Occipital lobe (tissue), 2 donors: ENCODE results near the gene NCBP2. TPM values are rescaled to one million over a fixed set of nuclear protein-coding genes. Genes with fewer than 3 reads are reported as not detected.

Experiments used
- DNase-seq: peaks from one replicate; lab custom pipeline; 2025; lab: John Stamatoyannopoulos, UW
- total RNA-seq: library from RNA; depleted of rRNA; stranded (reverse); fragments of >200 nt; gene quantifications from one replicate; pipeline ENCODE4 v1.2.3, GENCODE V29; 2014

Gene NCBP2
- 80.8 TPM for total RNA-seq

DNA sequence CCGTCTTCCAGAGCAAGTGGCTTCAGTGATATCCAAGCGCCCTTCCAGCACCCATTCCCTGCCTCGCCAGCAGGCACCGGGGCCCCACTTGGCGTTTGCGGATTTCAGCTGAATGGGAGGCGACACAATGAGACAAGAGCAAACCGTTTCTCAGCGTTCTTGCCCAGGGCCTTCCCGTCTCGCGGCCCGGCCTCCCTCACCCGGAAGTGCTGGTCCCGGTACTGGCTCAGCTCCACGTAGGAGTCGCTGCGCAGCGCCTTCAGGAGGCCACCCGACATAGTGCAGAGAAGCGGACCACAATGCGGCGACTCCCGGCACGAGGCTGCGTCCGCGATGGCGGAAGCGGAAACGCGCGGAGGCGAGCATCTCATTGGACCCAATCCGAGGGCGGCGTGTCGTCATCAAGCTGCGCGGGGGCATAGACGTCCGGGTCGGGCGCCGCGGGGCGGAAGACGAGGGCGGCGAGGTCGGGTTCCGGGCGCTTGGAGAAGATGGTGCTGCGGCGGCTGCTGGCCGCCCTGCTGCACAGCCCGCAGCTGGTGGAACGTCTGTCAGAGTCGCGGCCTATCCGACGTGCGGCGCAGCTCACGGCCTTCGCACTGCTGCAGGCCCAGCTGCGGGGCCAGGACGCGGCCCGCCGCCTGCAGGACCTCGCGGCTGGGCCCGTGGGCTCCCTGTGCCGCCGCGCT, at the start of gene NCBP2:
Gene NCBP2, minus strand, starts transcription at position 303 of the 689 bp plus-strand sequence. Its CDS starts 25 bp downstream, at position 278.
- peak; percentile 95 for DNase-seq

DNA sequence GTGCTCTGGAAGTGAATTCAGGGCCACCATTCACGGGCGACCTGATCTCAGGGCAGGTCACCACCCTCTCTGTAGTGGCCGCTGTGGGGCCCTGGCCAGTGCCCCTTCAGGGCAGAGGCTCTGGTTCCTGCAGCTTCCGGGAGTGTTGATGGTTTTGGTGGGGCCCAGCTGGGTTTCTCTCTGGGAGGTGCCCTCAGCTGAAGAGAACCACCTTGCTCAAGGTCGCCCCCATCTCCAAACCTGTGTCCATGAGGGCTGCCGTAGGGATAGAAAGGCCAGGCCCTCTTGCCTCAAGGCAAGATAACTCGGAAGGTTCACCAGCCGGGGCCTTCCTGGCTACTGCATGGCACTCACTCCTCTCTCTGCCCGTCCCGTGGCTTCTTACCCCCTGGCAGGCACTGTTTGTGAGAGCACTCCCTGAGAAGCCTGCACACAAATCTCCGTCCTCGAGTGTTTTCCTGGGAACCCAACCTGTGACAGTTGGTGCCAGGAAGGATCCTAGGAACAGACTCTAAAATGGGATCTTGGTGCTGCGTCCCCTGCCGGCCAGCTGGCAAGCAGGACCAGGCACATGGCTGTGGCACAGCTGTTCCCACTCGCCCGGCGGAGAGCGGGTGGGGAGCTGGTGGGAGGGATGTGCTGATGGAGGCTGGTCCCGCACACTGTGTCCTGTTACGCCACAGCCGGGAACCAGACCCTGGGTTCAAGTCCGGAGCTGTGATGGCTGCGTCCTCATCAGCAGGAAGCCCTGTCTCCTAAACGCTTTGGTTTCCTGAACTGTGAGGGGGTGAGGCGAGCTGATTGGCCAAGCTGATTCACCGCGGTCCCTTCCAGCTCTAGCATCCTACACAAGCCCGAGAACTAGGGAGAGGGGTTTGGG, 49.5 kb upstream of the NCBP2 start:
- DNase-seq: peak; percentile 73

DNA sequence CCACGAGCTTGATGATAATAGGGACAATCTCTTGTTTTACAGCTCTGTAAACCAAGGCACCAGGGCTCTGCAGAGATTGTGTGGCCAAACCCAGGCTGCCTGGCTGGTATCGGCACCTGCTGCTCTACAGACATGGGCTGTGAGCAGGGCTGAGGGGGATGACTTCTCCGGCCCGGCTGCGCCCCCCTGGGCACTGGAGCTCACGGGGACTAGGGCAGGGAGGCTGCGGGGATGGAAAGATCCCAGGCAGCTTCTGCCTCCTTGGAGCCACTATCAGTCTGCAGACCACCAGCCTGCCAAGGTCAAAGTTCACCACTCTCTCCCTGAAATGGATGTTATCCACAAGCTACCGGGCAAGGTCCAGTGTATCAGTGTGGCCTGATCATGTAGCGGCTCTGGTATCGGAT, 48.3 kb upstream of the NCBP2 start:
- no peak for DNase-seq

DNA sequence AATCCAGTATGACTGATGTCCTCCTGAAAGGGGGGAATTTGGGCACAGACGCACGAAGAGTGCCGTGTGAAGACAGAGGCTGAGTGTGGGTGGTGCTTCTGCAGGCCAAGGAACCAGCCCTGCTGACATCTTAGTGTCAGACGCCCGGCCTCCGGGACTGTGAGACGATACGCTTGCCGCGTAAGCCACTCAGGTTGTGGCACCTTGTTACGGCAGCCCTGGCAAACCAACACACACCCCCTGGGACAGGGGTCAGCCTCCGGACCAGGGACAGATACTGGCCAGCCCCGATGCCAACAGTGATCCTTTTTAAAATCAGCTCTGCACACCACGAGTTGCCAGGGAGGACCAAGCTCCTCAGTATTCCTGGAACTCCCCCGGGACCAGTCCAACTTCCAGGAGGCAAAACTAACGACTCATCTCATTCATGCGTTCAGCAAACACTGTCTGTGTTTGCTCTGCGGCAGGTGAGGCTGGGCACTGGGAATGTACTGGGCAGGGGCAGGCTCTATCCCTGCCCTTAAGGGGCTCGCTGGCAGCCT, 47.5 kb upstream of the NCBP2 start:
- DNase-seq: no peak

DNA sequence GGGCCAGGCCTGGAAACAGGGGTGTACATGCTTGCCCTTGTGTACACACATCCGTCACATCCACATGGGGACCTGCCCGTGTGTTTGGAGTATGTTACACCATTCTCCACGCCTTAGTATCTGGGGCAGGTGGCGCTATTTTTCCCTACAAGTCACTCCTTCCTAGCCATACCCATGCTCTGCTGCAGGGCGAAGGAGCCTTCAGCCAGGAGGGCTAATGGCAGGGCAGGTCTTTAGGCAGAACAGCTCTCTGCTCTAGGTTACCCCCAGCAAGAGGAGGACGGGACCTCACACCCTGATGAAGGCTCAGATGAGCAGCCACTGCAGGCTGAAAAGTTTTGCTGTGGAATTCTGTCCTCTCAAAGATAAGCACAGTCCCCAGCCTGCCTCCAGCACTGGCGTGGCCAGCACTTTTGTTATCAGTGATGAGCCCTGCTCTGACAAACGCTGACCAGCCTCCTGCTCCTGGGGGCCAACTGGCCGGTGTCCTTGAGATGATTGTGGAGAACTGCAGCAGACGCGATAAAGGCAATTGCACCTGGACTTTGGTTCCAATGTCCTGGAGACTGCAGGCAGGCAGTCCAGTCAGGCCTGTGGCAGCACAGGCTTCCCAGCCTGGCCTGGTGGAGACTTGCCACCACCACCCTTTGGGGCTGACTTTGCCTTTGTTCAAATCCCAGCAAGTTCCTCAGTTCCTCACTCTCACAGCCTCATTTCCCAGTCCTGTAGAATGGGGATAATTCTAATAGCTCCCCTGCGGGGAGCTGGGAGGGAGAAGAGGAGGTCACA, 46.1 kb upstream of the NCBP2 start:
- no peak for DNase-seq

DNA sequence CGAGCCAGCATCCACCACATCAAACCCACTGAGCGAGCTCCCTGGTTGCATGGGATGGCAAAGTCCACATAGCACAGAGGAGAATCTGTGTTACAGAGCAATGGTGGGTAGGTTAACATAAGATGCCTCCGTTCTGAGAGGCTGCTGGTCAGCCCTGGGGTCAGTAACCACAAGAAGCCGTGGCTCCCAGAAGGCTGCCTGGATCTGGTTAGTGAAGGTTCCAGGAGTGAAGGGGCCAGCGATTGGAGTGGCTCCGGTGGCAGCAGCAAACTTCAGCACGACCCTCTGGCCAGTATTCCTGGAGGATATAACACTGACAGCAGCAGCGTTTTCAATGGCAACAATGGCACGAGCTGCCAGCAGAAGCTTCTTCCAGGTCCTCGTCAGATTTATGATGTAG, 44.7 kb upstream of the NCBP2 start:
- DNase-seq: no peak

DNA sequence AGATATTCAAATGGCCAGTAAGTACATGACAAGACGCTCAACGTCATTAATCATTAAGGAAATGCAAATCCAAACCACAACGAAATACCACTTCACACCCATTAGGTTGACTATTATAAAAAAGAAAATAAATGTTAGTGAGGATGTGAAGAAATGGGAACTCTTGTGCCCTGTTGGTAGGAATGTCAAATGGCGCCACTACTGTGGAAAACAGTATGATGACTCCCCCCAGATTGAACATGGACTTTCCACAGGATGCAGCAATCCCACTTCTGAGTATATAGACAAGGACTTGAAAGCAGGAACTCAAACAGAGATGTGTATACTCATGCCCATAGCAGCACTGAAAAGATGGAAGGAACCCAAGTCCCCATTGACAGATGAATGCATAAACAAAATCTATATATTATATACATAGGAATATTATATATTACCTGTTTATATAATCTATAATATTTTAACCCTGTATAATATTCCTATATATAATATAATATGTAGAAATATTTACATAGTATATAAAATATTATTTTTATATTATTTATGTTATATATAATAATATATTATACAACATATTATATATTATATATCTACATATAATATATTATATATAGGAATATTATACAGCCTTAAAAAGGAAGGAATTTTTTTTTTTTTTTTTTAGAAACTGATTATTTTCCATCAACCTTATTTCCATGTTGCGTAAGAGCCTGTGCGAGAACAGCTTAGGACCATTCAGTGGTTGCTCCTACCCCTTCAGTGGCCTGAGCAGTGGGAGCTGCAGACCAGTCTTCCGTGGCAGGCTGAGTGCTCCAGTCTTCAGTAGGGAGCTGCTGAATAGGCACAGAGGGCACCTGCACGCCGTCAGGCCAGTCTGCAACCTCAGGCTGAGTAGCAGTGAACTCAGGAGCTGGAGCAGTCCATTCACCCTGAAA, 43.9 kb upstream of the NCBP2 start:
- DNase-seq: no peak

DNA sequence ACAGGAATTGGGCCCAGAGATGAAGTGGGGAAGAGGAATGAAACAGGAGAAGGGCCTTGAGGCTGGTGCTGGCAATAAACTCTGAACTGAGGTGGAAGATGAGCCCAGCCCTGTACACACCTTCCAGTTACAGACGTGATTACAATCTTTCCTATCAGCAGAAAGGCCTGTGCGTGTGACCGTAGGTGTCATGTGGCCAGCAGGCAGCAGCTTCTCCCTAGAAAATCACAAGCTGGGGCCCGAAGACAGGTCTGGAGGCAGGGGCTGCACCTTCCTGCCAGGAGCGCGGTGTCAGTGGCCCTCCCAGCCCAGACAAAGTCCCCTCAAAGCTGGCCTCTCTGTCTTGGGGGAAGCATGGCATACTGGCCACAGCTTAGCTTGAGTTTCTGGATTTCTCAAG, 43.0 kb upstream of the NCBP2 start:
- DNase-seq: no peak

DNA sequence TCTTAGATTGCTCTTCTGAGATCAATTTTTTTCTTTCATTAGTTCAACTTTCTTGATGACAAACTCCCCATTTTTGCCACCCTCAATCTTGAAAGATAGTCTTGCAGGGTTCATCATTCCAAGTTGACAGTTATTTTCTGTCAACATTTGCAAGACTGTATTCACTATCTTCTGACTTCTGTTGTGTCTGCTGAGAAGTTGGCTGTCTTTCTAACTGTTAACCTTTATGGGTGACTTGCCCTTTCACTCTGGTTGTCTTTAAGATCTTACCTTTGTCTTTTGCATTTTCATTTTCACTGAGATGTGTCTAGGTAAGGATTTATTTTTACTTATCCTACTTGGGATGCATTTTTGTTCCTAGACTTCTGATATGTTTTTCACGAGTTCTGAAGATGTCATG, 40.9 kb upstream of the NCBP2 start:
- no peak for DNase-seq

DNA sequence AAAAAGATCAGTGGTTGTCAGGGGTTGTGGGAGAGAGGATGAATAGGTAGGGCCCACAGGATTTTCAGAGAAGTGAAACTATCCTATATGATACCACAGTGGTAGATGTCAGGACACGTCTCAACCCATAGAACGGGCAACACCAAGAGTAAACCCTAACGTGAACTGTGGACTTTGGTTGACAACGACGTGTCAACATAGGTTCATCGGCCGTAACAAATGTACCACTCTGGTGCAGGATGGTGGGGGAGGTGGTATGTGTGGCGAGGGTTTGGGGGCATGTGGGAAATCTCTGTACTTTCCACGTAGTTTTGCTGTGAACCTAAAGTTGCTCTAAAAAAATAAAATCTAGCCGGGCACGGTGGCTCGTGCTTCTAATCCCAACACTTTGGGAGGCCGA, 39.3 kb upstream of the NCBP2 start:
- DNase-seq: no peak

DNA sequence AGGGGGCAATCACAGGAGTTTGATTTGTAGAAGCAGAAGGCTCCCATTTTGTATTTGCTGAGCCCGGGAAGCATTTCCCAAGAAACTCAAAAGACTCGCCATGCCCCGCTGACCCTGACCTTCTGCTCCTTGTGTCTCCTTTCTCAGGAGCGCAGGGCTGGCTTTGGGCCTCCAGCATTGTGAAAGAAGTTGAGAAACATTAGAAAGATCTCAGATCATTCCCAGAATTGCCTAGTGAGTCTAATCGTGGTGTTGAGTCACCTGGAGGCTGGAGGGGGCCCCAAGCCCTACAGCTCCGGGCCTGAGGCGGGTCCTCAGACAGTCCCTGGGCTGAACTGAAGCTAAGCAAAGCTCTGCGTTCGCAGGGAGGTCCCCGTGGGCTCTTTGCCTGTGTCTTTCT, 37.2 kb upstream of the NCBP2 start:
- DNase-seq: no peak

DNA sequence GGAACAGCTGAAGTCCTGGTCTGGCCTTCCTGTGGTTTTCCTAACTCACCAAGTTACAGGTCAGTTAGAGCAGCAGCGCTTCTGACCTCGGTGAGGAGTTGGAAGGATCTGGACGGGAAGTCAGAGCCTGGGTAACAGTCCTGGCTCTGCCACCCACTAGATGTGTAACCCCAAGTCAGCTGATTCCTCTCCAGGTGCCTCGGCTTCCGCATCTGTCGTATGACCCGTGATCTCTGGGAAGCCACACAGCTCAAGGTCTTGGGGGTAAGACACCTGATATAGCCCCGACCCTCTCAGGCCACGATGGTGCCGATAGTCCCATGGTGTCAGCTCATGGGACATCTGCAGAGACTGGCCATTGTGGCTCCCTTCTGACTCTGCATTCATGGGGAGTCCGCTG, 34.6 kb upstream of the NCBP2 start:
- DNase-seq: no peak

DNA sequence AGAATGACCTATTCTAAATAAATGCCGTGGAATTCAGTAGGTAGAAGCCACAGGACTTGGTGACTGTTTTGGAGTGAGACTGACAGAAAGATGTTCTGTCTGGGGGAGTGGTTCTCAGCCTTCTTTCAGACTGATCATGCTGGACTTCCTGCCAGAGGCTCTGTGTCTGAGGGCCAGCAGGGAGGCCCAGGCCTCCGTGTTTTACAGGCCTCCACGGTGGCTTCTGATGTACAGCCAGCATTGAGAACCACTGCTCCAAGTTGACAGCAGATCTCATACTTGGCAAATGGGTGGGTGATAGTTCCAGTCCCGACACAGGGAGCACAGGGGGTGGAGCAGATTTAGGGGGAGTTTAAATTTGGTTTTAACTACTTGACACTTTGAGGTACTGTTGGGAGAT, 33.0 kb upstream of the NCBP2 start:
- no peak for DNase-seq

DNA sequence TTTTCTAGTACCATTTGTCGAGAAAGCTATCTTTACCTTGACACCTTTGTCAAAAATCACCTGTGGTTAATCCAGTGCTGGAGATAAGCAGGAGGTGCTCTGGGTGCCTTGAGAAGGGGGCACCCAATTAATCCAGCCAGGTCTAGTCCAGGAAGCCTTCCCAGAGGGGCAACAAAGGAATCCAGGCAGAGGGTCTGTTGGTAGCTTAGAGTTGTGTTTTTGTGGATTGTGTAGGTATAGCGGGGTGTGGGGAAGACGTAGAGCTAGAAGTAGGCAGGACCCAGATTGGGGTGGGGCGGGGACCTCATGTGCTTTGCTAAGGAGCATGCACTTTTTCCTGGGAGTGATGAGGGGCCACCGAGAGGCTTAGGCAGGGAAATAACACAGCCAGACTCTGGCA, 32.3 kb upstream of the NCBP2 start:
- no peak for DNase-seq

DNA sequence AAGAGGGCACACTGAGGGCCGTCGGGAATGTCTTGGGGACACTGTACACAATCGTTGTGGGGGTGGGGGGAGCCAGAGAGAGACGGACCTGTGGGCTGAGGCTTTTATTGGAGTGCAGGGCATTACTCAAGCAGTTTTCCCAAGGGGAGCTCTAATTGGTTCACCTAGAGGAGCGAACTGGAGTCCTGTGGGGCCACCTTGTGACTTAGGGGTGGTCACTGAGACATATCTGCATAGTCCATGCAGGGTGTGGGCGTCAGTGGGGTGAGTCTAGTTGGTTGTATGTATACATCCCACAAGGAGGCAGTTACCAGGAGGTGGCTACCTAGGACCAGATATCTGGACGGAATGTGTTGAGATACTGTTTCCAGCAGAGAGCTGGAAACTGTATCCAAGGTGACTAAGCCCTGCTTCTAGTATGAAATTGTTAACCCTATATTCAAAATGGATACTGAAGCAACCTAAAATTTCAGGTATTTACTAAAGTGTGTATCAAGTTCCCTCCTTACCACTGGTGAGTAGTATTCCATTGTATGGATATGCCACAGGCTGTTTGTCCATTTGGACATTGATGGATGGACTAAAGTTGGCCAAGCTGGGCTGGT, 28.9 kb upstream of the NCBP2 start:
- no peak for DNase-seq

DNA sequence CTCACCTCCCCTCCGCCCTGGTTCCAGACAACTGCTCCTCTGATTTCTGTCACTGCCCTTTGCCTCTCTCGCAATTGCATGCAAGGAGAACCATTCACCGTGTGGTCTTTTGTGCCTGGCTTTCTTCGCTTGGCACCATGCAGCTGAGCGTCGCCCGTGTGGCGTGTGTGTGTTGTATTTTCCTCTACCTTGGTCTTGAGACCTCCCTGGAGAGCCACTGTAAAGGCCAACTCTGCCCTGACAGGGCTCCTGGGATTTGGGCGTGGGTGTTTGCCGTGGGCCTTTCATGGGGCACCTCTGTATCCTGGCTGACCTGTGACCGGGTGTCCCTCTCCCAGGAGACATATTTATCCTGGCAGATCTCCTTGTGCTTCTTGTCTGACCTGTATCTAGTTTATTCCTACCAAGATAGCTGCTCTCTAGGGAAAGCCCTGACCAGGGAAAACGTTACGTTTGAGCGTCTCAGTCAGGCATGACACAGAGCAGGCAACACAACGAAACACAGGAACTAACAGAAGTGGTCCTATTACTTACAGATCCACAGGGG, 28.3 kb upstream of the NCBP2 start:
- DNase-seq: no peak

DNA sequence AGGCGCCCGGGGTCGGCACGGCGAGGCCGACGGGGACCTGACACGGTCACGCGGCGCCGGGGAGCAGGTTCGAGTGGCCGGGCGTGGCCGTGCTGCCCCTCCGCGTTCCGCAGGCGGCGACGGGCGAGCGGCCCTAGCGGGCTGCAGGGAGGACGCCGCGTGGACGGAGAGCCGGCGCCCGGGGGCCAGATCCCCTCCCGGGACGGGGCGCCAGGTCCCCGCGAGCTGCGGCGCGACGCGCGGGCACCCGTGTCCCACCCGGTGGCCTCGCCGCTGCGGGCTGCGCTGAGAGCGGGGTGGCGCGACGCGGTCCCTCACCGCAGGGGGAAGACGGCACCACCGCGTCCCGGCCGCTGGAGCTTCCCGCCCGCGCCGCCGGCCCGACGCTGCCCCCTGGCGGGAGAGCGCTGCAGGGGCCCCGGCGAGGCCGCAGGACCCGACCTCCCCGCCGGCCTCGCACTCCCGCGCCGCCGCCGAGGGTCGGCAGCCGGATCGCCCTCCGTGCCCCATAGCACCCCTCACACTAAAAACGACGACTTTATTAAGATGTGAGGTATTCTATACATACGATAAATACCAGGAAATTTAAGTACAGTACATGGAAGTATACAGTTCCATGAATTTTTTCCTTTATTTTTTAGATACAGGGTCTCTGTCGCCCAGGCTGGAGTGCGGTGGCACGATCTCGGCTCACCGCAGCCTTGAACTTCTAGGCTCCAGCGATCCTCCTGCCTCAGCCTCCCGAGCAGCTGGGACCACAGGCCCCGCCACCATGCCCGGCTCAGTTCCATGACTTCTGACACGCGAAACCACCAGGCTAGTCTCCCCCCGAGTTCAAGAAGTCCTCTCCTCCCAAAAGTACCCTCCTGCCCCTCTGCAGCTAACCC, 27.6 kb upstream of the NCBP2 start:
- DNase-seq: no peak

DNA sequence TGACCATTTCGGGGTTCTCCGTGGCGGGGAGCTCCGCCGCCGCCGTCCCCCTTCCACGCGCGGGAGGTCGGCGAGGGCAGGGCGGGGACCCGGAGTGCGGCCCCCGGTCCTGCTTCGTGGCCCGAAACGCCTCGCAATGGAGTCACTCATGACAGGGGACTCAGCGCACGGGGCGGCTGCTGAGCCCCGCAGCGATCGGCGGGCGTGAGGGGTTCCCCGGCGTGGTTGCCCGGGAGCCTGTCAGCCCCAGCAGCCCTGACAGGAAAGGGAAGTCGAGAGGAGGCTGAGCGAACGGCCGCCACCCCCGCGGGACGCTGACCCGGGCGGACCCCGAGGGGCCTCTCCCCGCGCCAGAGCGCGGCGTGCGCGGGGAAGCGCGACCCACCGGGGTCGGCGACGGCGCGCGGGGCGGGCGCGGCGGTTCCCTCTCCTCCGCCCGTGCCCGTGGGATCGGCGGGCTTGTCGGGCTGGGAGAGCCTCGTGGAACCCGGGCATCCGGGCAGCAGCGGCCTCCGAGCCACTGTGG, 26.9 kb upstream of the NCBP2 start:
- peak; percentile 22 for DNase-seq
